Aorta (tissue), 5 donors: Measurements from ENCODE around the gene LAMA3. TPM values are rescaled to one million over a fixed set of nuclear protein-coding genes. Genes with fewer than 3 reads are reported as not detected.

Source experiments
- ATAC-seq: fragments of 200-7000 bp; cut with Tn5 transposase; one replicate; pipeline ENCODE4 v1.9.1; 2022; ENCODE audit warnings: moderate library complexity; ENCODE audit not compliant: low FRiP score
- DNase-seq, 2 donors: peaks; one replicate each; pipeline ENCODE4 v3.0.0-alpha.2; 2020
- H3K27ac ChIP-seq, 2 donors: one replicate each; pipeline ENCODE4 v1.5.1; 2013; ENCODE audit warnings: low read length in 2 of 2, mild to moderate bottlenecking in 2 of 2, moderate library complexity in 2 of 2, control low read depth in 1 of 2, inconsistent platforms in 1 of 2, low read depth in 1 of 2
- H3K27me3 ChIP-seq, 2 donors: one replicate each; pipeline ENCODE4 v1.6.1; 2013; ENCODE audit warnings: control low read depth in 1 of 2, low read length in 1 of 2, mild to moderate bottlenecking in 1 of 2, moderate library complexity in 1 of 2; ENCODE audit not compliant: insufficient read depth in 2 of 2, control insufficient read depth in 1 of 2
- H3K36me3 ChIP-seq, 2 donors: one replicate each; pipeline ENCODE4 v1.6.1; 2013; ENCODE audit warnings: control low read depth in 1 of 2, low read length in 1 of 2, mild to moderate bottlenecking in 1 of 2; ENCODE audit not compliant: insufficient read depth in 2 of 2, control insufficient read depth in 1 of 2
- H3K4me1 ChIP-seq, 2 donors: one replicate each; pipeline ENCODE4 v1.6.1; 2013; ENCODE audit warnings: low read length in 2 of 2, control low read depth in 1 of 2, mild to moderate bottlenecking in 1 of 2, moderate library complexity in 1 of 2; ENCODE audit not compliant: insufficient read depth in 2 of 2, control insufficient read depth in 1 of 2
- H3K4me3 ChIP-seq, 2 donors: one replicate each; pipeline ENCODE4 v1.5.1; 2013; ENCODE audit warnings: low read length in 2 of 2, control low read depth in 1 of 2, mild to moderate bottlenecking in 1 of 2
- H3K9me3 ChIP-seq: one replicate; pipeline ENCODE4 v1.6.1; 2013; ENCODE audit warnings: mild to moderate bottlenecking, low read length; ENCODE audit not compliant: control insufficient read depth
- WGBS, 2 donors: extraction: QIAGEN DNeasy Blood & Tissue Kit; methylation state at CpG; one replicate each; pipeline ENCODE4 v1.1.7; 2013; 5-methylcytosine and 5-hydroxymethylcytosine counted together
- intact Hi-C, 2 donors: fragments of 100-400 bp; cut with DNase I; formaldehyde crosslinking; loops; one replicate each; pipeline versions ENCODE4 v1.14.2 to v1.15.0; 2022
- polyA plus RNA-seq, 2 donors: library from polyadenylated mRNA; stranded (reverse); fragments of 200-250 nt; gene quantifications; one replicate each; pipeline ENCODE4 v1.2.3, GENCODE V29; 2013
- total RNA-seq, 2 donors: library from RNA; stranded (reverse); fragmentation: NEBNext Ultra II Directional; extraction: Animal tissue kit (Norgen Biotek cat#: 25700); gene quantifications; one replicate each; pipeline ENCODE4 v1.2.1, GENCODE V29; 2021
- donor health status: healthy with polysubstance abuse.
- donor health status: Bipolar disorder and iron deficiency.
- donor health status: DM: no; HTN: no; CAD: no.
- donor health status: DM: no; HTN: no; CAD: no.
- donor health status: DM: yes; HTN: yes; CAD: no.

LAMA3 gene
- total and polyA plus RNA-seq, 4 donors, result 3.4 to 29.0 (median 17.6) TPM

DNA sequence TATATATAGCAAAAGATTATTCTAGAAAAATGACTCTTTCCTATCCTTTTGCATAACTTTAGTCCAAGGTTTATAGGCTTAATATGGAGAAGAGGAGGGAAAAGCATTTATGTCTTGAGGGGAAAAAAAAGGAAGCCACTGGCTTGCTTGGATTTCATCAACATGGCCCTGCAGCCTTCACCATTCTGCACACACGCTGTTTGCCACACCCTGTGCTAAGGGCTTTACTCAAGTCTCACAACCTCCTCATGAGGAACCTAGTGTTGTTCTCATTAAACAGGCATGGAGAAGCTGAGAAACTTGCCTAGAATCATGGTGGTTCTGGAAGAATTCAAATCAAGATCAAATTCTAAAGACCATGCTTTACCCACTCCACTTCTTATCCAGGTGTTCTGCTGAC is 208.0 kb downstream of the LAMA3 start:
- no peak overlapping the region for H3K4me3 ChIP-seq
- WGBS, 2 donors, result 92 to 96% methylated on average over 1 of the region's 1 CpG
- no peak overlapping the region for H3K27ac ChIP-seq
- no peak for ATAC-seq
- no peaks in the 10 kb centered on the region for H3K4me1 ChIP-seq
- H3K9me3 ChIP-seq, result peaks cover 2% of the 10 kb centered on the region
- peaks cover 0 to 2% of the 10 kb centered on the region in 2 donors for H3K27me3 ChIP-seq
- DNase-seq, result no peak
- no peaks in the 10 kb centered on the region for H3K36me3 ChIP-seq
- intact Hi-C loops, result no loop called here

DNA sequence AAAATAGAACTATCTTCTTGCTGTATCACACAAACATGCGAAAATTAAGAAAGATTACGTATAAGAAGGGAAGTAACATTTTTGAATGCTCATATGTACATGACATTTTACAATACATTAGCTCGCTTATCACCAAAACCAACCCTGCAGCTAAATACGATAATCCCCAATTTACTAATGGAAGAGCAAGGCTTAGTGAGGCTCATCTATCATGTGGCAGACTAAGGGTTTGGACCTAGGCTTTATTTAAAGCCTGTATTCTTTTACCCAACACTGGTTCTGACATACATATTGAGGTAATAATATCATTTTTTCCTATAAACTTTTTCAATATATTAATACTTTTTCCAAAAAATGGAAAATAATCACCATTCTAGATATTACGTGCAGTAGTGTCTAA is 208.5 kb downstream of the LAMA3 start:
- DNase-seq (no peak), ATAC-seq (no peak)
- 77 to 78% methylated on average over 5 of the region's 5 CpGs for WGBS, 2 donors
- Histone ChIP-seq H3K27me3 (peaks cover 0 to 2% of the 10 kb centered on the region in 2 donors), H3K36me3 (no peaks in the 10 kb centered on the region), H3K4me1 (no peaks in the 10 kb centered on the region), H3K27ac (no peak overlapping the region), H3K9me3 (peaks cover 2% of the 10 kb centered on the region), H3K4me3 (no peak overlapping the region)
- intact Hi-C loops, result no loop called here

DNA sequence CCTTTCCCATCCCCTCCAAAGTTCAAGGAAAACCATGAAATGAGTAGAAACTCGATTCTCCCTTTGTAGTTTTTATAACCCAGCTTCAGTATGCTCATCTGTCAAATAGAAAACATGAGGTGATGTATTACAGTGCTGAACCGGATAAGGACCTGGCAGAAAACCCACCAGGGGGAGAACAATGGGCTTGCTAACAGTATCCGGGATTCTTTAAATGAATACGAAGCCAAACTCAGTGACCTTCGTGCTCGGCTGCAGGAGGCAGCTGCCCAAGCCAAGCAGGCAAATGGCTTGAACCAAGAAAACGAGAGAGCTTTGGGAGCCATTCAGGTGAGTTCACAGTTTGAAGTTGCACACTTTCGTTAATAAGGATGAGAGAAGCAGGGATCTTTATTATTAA is 211.7 kb downstream of the LAMA3 start:
- Histone ChIP-seq H3K4me3 (no peak overlapping the region), H3K4me1 (no peaks in the 10 kb centered on the region), H3K9me3 (peaks cover 2% of the 10 kb centered on the region), H3K27ac (no peak overlapping the region), H3K36me3 (no peaks in the 10 kb centered on the region), H3K27me3 (peaks cover 0 to 2% of the 10 kb centered on the region in 2 donors)
- whole genome bisulfite sequencing, 2 donors, result 22 to 36% methylated on average over 8 of the region's 8 CpGs
- ATAC-seq, result no peak
- DNase-seq, result no peak
- intact Hi-C loops, result no loop called here

DNA sequence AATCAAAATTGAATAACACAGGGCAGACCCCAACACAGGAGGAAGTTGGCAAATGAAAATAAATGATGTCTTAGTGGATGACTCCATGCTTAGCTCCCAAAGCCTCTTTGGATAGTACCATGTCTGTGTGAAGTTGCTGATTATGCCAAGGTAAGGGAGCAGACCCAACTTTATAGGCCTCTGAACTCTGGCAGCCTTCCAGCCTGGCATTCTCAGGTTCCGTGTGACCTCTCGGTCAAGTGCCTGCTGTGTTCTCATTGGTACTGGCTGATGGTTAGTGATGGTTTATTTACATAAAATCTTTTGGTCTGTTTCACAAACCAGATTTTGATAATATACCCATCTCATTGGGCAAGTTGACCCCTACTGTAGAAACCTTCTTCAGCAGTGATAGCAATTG is 213.1 kb downstream of the LAMA3 start:
- no peak overlapping the region for H3K4me3 ChIP-seq
- intact Hi-C loops, result no loop called here
- WGBS, 2 donors, result 98% methylated on average over 2 of the region's 2 CpGs
- H3K9me3 ChIP-seq, result no peaks in the 10 kb centered on the region
- no peak overlapping the region for H3K27ac ChIP-seq
- DNase-seq (no peak), ATAC-seq (no peak)
- no peaks in the 10 kb centered on the region for H3K36me3 ChIP-seq
- no peaks in the 10 kb centered on the region for H3K27me3 ChIP-seq
- H3K4me1 ChIP-seq, result no peaks in the 10 kb centered on the region

DNA sequence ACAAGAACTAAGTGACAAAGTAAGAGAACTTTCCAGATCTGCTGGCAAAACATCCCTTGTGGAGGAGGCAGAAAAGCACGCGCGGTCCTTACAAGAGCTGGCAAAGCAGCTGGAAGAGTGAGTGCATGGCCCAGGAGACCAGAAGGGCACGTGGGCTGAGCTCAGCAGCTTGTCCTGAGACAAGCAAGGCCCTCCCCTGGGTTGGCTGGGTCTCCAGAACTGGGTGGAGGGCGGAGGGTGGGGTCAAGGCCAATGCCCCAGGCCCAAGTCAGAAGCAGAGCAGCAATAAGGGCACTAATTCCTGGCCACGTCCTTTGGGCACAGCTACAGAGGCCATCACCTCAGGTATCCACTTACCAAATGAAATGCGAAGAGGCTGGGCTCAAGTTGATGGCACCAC is 214.7 kb downstream of the LAMA3 start:
- H3K4me1 ChIP-seq, result no peaks in the 10 kb centered on the region
- H3K27me3 ChIP-seq, result no peaks in the 10 kb centered on the region
- intact Hi-C loops, result no loop called here
- H3K27ac ChIP-seq, result no peak overlapping the region
- DNase-seq (no peak), ATAC-seq (peak; percentile 57)
- H3K36me3 ChIP-seq, result no peaks in the 10 kb centered on the region
- H3K9me3 ChIP-seq, result no peaks in the 10 kb centered on the region
- no peak overlapping the region for H3K4me3 ChIP-seq
- WGBS, 2 donors, result 67 to 68% methylated on average over 7 of the region's 7 CpGs

DNA sequence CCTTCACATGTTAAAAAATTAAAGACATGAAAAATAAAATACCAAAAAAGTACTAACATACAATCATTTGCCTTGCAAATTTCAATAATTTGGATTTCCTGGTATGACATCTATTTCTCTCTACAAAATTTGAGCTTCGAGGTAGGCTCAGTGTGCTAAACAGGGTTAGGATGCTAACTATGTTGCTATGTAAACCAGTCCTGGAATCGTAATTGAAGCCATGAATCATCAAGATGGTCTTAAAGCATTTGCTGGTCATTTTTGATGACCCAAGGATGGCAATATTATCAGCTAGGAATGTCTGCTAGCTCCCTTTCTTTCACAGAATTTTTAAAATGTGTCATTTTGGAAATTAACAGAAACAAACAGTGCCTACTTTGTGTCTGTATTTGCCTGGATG is 217.4 kb downstream of the LAMA3 start:
- Histone ChIP-seq H3K27ac (no peak overlapping the region), H3K4me3 (no peak overlapping the region), H3K4me1 (no peaks in the 10 kb centered on the region), H3K27me3 (no peaks in the 10 kb centered on the region), H3K9me3 (no peaks in the 10 kb centered on the region), H3K36me3 (no peaks in the 10 kb centered on the region)
- intact Hi-C loops, result no loop called here
- ATAC-seq (no peak), DNase-seq (no peak)
- WGBS, 2 donors, result 83 to 91% methylated on average over 2 of the region's 2 CpGs

DNA sequence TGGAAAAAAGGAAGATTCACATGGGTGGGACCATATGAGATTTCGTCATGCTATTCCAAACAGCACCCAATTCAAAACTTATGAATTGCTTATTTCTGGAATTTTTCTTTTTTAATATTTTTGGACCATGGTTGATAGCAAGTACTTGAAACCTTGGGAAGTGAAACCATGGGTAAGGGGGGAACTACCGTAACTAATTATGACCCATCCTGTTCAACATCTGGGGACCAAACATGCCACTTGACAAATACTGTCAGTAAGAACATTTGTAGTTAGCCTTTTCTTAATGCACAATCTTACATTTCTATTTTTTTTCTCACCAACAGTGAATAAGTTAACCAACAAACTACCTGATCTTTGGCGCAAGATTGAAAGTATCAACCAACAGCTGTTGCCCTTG is 219.6 kb downstream of the LAMA3 start:
- DNase-seq (no peak), ATAC-seq (no peak)
- intact Hi-C loops, result no loop called here
- Histone ChIP-seq H3K36me3 (no peaks in the 10 kb centered on the region), H3K9me3 (no peaks in the 10 kb centered on the region), H3K4me3 (no peak overlapping the region), H3K27me3 (no peaks in the 10 kb centered on the region), H3K4me1 (no peaks in the 10 kb centered on the region), H3K27ac (no peak overlapping the region)
- WGBS, 2 donors, result 96% methylated on average over 3 of the region's 3 CpGs

DNA sequence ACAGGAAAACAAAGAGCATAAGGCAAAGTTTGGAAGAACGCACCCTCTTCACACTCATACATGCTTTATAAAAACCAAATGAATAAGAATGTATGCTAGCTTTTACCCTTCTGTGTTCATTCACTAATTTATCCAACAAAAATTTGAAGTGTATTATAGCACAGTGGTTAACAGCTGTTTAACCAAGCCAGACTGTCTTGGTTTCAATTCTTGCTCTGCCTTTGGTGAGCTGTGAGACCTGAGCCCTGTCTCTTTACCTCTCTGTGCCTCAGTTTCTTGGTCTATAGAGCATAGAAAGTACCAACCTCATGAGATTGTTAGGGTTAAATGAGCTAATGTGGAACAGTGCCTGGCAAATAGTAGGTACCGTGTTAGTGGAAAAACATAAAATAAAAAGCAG is 220.8 kb downstream of the LAMA3 start:
- Histone ChIP-seq H3K36me3 (no peaks in the 10 kb centered on the region), H3K4me1 (no peaks in the 10 kb centered on the region), H3K4me3 (no peak overlapping the region), H3K27me3 (no peaks in the 10 kb centered on the region), H3K27ac (no peak overlapping the region), H3K9me3 (no peaks in the 10 kb centered on the region)
- DNase-seq (no peak), ATAC-seq (no peak)
- 45 to 47% methylated on average over 2 of the region's 2 CpGs for WGBS, 2 donors
- intact Hi-C loops, result loop anchor here in 1 of 2 donors (10.0 kb wide), 1 partner anchor 95 kb away; no protein-coding TSS in a partner anchor

DNA sequence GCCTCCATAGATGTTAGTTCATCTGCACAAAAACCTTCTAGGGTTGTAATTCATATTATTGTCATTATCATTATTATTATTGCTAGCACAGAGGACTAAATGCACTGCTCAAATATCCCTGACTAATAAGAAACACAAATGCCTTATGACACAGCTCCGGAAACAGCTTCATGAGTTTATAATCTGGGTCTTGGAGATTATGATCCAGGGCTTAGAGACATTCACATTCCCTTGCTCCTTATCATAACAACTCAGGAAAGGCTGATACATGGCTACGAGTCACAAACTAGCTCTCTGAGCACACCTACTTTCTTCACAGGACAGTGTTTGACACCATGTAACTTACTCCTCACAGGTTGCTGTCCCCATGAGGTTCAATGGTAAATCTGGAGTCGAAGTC is 223.1 kb downstream of the LAMA3 start:
- DNase-seq, result no peak
- Histone ChIP-seq H3K36me3 (no peaks in the 10 kb centered on the region), H3K9me3 (no peaks in the 10 kb centered on the region), H3K27me3 (no peaks in the 10 kb centered on the region), H3K27ac (no peak overlapping the region), H3K4me1 (no peaks in the 10 kb centered on the region), H3K4me3 (no peak overlapping the region)
- intact Hi-C loops, result loop anchor here in 1 of 2 donors (10.0 kb wide), 1 partner anchor 98 kb away; no protein-coding TSS in a partner anchor
- ATAC-seq, result no peak
- WGBS, 2 donors, result 83 to 84% methylated on average over 3 of the region's 3 CpGs
